Measurements from ENCODE around the gene CFAP58. TPM values are rescaled to one million over a fixed set of nuclear protein-coding genes. Genes with fewer than 3 reads are reported as not detected.

The CFAP58 gene
- total RNA-seq, 1 experiment from 2014 or later: 0.63 TPM

DNA sequence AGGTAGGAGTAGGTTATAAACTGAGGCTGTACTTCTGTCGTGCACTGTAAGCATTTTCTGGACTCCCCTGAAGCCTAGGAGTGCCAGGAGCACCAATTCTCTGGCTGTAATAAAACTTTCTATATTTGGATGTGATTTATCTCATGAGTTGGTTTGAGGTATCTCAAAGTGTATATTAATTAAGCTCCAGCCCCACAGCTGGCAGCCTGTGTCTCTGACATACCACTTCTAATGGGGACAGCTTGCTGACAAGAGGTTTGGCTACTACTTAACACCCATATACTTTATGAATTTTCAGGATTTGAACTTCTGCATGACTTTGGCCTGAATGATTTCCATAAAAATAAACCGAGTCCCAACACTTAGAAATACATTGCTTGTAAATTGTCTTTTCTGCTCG is 35.2 kb downstream of the CFAP58 start:
- H3K9ac ChIP-seq (ENCODE audit: extremely low read depth, insufficient read length, low read length): no peak overlapping the region
- TF ChIP-seq, protein P1, sequence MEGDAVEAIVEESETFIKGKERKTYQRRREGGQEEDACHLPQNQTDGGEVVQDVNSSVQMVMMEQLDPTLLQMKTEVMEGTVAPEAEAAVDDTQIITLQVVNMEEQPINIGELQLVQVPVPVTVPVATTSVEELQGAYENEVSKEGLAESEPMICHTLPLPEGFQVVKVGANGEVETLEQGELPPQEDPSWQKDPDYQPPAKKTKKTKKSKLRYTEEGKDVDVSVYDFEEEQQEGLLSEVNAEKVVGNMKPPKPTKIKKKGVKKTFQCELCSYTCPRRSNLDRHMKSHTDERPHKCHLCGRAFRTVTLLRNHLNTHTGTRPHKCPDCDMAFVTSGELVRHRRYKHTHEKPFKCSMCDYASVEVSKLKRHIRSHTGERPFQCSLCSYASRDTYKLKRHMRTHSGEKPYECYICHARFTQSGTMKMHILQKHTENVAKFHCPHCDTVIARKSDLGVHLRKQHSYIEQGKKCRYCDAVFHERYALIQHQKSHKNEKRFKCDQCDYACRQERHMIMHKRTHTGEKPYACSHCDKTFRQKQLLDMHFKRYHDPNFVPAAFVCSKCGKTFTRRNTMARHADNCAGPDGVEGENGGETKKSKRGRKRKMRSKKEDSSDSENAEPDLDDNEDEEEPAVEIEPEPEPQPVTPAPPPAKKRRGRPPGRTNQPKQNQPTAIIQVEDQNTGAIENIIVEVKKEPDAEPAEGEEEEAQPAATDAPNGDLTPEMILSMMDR (conservative IDR thresholded peaks at IDR 0.05): no peak
- no peak overlapping the region for H3K23ac ChIP-seq (ENCODE audit: insufficient read length, low read depth, low read length)
- no CpG with 5 or more reads among the region's 3 CpGs for WGBS (ENCODE audit: extremely low coverage, insufficient read length, low lambda C conversion rate)
- H2BK120ac ChIP-seq (ENCODE audit: low read depth, low read length, poor library complexity, severe bottlenecking): no peak overlapping the region
- H3K9me3 Mint-ChIP-seq: no peaks in the 10 kb centered on the region
- H2AFZ ChIP-seq (ENCODE audit: low read length): no peak overlapping the region
- no peak overlapping the region for H3K27ac Mint-ChIP-seq
- no peak overlapping the region for H3K18ac ChIP-seq (ENCODE audit: insufficient read length, low read depth, low read length)
- H2AK5ac ChIP-seq (ENCODE audit: insufficient read length, low read length): no peak overlapping the region
- H3K56ac ChIP-seq (ENCODE audit: insufficient read length, low read depth, low read length): no peak overlapping the region
- no peak overlapping the region for H3K14ac ChIP-seq (ENCODE audit: insufficient read depth, low read length)
- no peak overlapping the region for H3K4me3 Mint-ChIP-seq
- H2BK5ac ChIP-seq (ENCODE audit: insufficient read length, low read length): no peak overlapping the region
- no peak overlapping the region for H3K4ac ChIP-seq (ENCODE audit: low read depth, low read length)
- H3K4me1 Mint-ChIP-seq: peaks cover 0 to 4% of the 10 kb centered on the region in 2 experiments; a peak in 1 of 4 replicates
- H3K79me2 ChIP-seq (ENCODE audit: insufficient read depth, low read length): no peaks in the 10 kb centered on the region
- no peak overlapping the region for H2BK12ac ChIP-seq (ENCODE audit: insufficient read length, low read depth, low read length)
- H3K4me2 ChIP-seq (ENCODE audit: insufficient read depth, insufficient read length, low read length): no peak overlapping the region
- H4K5ac ChIP-seq (ENCODE audit: insufficient read length, low read depth, low read length): no peak overlapping the region
- H4K91ac ChIP-seq (ENCODE audit: insufficient read length, low read depth, low read length): no peak overlapping the region
- H3K27ac ChIP-seq (ENCODE audit: insufficient read length, low read depth, low read length): no peak overlapping the region
- no peaks in the 10 kb centered on the region for H3K79me1 ChIP-seq (ENCODE audit: insufficient read depth, low read depth, low read length, poor library complexity, severe bottlenecking)
- H3K36me3 Mint-ChIP-seq (ENCODE audit: insufficient read depth in 1 of 3, low read depth in 3 of 3): no peaks in the 10 kb centered on the region
- no peak overlapping the region for H3T11ph ChIP-seq (ENCODE audit: low read length)
- H3K27me3 ChIP-seq (ENCODE audit: insufficient read depth, low read length): no peaks in the 10 kb centered on the region
- peaks cover 3% of the 10 kb centered on the region; the same call in 1 of the 2 replicates for H3K27me3 Mint-ChIP-seq (ENCODE audit: low read depth)
- no peak overlapping the region for H2BK20ac ChIP-seq (ENCODE audit: low read depth, low read length, poor library complexity, severe bottlenecking)
- no peak overlapping the region for H4K8ac ChIP-seq (replicated peaks; ENCODE audit: insufficient read length, low read depth, low read length)
- H3K4me1 ChIP-seq (ENCODE audit: insufficient read depth, low read length): no peaks in the 10 kb centered on the region
- no peaks in the 10 kb centered on the region for H3K9me3 ChIP-seq (ENCODE audit: control insufficient read depth, low read depth, low read length)
- H3K23me2 ChIP-seq (ENCODE audit: insufficient read length, low read depth, low read length, poor library complexity, severe bottlenecking): no peaks in the 10 kb centered on the region
- H2BK15ac ChIP-seq (ENCODE audit: low read depth, low read length): no peak overlapping the region
- DNase-seq: no peak
- H4K20me1 ChIP-seq (ENCODE audit: control insufficient read depth, insufficient read depth, insufficient read length): peaks cover 4% of the 10 kb centered on the region
